Suprapubic skin (tissue), 4 donors: Measurements from ENCODE around the gene ABCC3. TPM values are rescaled to one million over a fixed set of nuclear protein-coding genes. Genes with fewer than 3 reads are reported as not detected.

Experiments used
- DNase-seq, 2 donors: peaks; one replicate each; pipeline ENCODE4 v3.0.0-alpha.2; 2019; ENCODE audit warnings: low spot score in 2 of 2
- H3K27ac ChIP-seq: fragments of 200-600 bp; sonication (generic); one replicate; pipeline ENCODE4 v1.5.1; 2019
- H3K27me3 ChIP-seq: fragments of 200-600 bp; sonication (generic); one replicate; pipeline ENCODE4 v1.5.1; 2019
- H3K36me3 ChIP-seq: fragments of 200-600 bp; sonication (generic); one replicate; pipeline ENCODE4 v1.5.1; 2019
- H3K4me1 ChIP-seq: fragments of 200-600 bp; sonication (generic); one replicate; pipeline ENCODE4 v1.5.1; 2019
- H3K4me3 ChIP-seq: fragments of 200-600 bp; sonication (generic); one replicate; pipeline ENCODE4 v1.5.1; 2019; ENCODE audit warnings: mild to moderate bottlenecking
- H3K9me3 ChIP-seq: fragments of 200-600 bp; sonication (generic); one replicate; pipeline ENCODE4 v1.5.1; 2019
- EP300 ChIP-seq: sonication (generic); formaldehyde crosslinking; IDR thresholded peaks from one replicate; pipeline ENCODE4 v1.6.1; 2017; ENCODE audit warnings: antibody characterized with exemption
- POLR2A ChIP-seq, 2 donors: fragments of 450-650 bp; IDR thresholded peaks; one replicate each; pipeline ENCODE4 v1.6.1; 2017; ENCODE audit warnings: antibody characterized with exemption in 2 of 2, mild to moderate bottlenecking in 2 of 2, moderate library complexity in 2 of 2
- POLR2AphosphoS5 ChIP-seq, 3 donors: sonication (generic); formaldehyde crosslinking; IDR thresholded peaks; one replicate each; pipeline ENCODE4 v1.6.1; 2017; ENCODE audit warnings: antibody characterized with exemption in 3 of 3
- WGBS: methylation state at CpG from one replicate; pipeline ENCODE4 v1.1.5; 2018; 5-methylcytosine and 5-hydroxymethylcytosine counted together
- total RNA-seq, 4 donors: library from RNA; depleted of rRNA; stranded (reverse); fragments of >200 nt; gene quantifications; one replicate each; pipeline ENCODE4 v1.1.0, GENCODE V29; 2016
- TF ChIP-seq, protein P1 (sequence below), 2 donors: fragments of 200-600 bp in 1 of 2; fragments of 450-650 bp in 1 of 2; sonication (generic) in 1 of 2; IDR thresholded peaks; one replicate each; pipeline ENCODE4 v1.5.1; 2016 to 2019; ENCODE audit warnings: antibody characterized with exemption in 2 of 2, mild to moderate bottlenecking in 1 of 2, moderate library complexity in 1 of 2

Gene ABCC3
- total RNA-seq, 4 donors from 2014 or later = 31.7 to 113 (median 36.2) TPM

DNA sequence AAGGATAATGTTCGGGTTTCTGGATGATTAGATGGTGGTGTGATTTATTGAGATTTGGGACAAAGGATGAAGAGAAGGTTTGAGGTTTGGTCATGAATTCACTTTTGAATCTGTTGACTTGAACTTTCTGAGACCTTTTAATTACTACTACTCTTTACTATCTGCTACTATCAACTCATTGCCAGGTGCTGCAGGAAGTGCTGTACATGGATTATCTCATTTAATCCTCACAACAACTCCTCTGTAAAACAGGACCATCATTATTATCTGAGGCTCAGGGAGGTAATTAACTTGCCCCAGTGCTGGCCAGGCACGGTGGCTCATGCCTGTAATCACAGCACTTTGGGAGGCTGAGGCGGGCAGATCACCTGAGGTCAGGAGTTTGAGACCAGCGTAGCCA lies 76.0 kb downstream of the ABCC3 start:
- Histone ChIP-seq H3K4me3 (no peak overlapping the region), H3K36me3 (no peaks in the 10 kb centered on the region), H3K9me3 (no peaks in the 10 kb centered on the region), H3K27me3 (no peaks in the 10 kb centered on the region), H3K4me1 (peaks cover 32% of the 10 kb centered on the region), H3K27ac (no peak overlapping the region)
- no peak for DNase-seq
- 85% methylated on average over 4 of the region's 4 CpGs for WGBS
- TF ChIP-seq, protein P1, sequence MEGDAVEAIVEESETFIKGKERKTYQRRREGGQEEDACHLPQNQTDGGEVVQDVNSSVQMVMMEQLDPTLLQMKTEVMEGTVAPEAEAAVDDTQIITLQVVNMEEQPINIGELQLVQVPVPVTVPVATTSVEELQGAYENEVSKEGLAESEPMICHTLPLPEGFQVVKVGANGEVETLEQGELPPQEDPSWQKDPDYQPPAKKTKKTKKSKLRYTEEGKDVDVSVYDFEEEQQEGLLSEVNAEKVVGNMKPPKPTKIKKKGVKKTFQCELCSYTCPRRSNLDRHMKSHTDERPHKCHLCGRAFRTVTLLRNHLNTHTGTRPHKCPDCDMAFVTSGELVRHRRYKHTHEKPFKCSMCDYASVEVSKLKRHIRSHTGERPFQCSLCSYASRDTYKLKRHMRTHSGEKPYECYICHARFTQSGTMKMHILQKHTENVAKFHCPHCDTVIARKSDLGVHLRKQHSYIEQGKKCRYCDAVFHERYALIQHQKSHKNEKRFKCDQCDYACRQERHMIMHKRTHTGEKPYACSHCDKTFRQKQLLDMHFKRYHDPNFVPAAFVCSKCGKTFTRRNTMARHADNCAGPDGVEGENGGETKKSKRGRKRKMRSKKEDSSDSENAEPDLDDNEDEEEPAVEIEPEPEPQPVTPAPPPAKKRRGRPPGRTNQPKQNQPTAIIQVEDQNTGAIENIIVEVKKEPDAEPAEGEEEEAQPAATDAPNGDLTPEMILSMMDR (IDR thresholded peaks at IDR 0.05) = no peak
- TF ChIP-seq POLR2A (IDR thresholded peaks at IDR 0.05) (no peak), POLR2AphosphoS5 (IDR thresholded peaks at IDR 0.05) (no peak), EP300 (no peak)

DNA sequence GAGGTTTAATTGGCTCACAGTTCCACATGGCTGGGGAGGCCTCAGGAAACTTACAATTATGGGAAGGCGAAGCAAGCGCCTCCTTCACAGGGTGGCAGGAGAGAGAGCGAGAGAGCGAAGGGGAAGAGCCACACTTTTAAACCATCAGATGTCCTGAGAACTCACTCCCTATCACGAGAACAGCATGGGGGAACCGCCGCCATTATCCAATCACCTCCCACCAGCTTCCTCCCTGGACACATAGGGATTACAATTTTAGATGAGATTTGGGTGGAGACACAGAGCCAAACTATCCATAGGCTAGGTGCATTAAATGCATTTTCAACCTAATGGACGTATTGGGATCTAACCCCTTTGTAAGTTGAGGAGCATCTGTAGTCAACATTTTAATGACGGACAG lies 78.0 kb downstream of the ABCC3 start:
- TF ChIP-seq POLR2A (IDR thresholded peaks at IDR 0.05) (no peak), EP300 (no peak), POLR2AphosphoS5 (IDR thresholded peaks at IDR 0.05) (no peak)
- TF ChIP-seq, protein P1 (IDR thresholded peaks at IDR 0.05) = no peak
- 88% methylated on average over 9 of the region's 9 CpGs for WGBS

DNA sequence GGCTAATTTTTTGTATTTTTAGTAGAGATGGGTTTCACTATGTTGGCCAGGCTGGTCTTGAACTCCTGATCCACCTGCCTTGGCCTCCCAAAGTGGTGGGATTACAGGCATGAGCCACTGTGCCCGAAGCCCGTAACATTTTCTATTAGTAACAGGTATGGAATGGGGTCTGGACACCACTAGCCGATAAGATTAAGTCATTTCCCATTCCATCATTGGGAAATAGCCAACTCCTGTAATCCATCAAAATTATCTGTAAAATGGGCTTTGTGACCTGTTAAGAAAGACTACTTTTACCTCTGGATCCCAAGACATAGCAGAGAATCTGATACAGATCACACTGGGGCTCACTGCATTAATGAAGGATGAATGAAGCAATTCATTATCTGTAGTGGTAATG lies 80.8 kb downstream of the ABCC3 start:
- H3K9me3 ChIP-seq = no peaks in the 10 kb centered on the region
- H3K36me3 ChIP-seq = no peaks in the 10 kb centered on the region
- 89% methylated on average over 3 of the region's 3 CpGs for WGBS
- TF ChIP-seq POLR2A (IDR thresholded peaks at IDR 0.05) (no peak), POLR2AphosphoS5 (IDR thresholded peaks at IDR 0.05) (no peak), EP300 (no peak)
- TF ChIP-seq, protein P1 (IDR thresholded peaks at IDR 0.05) = no peak
- H3K27ac ChIP-seq = no peak overlapping the region
- no peaks in the 10 kb centered on the region for H3K27me3 ChIP-seq
- no peak overlapping the region for H3K4me3 ChIP-seq
- H3K4me1 ChIP-seq = peaks cover 17% of the 10 kb centered on the region
- no peak for DNase-seq

More for the DNA sequence above, 78.0 kb downstream of the ABCC3 start:
- Histone ChIP-seq H3K27me3 (no peaks in the 10 kb centered on the region), H3K4me3 (no peak overlapping the region), H3K9me3 (no peaks in the 10 kb centered on the region), H3K27ac (no peak overlapping the region), H3K4me1 (peaks cover 31% of the 10 kb centered on the region), H3K36me3 (no peaks in the 10 kb centered on the region)
- DNase-seq = no peak

DNA sequence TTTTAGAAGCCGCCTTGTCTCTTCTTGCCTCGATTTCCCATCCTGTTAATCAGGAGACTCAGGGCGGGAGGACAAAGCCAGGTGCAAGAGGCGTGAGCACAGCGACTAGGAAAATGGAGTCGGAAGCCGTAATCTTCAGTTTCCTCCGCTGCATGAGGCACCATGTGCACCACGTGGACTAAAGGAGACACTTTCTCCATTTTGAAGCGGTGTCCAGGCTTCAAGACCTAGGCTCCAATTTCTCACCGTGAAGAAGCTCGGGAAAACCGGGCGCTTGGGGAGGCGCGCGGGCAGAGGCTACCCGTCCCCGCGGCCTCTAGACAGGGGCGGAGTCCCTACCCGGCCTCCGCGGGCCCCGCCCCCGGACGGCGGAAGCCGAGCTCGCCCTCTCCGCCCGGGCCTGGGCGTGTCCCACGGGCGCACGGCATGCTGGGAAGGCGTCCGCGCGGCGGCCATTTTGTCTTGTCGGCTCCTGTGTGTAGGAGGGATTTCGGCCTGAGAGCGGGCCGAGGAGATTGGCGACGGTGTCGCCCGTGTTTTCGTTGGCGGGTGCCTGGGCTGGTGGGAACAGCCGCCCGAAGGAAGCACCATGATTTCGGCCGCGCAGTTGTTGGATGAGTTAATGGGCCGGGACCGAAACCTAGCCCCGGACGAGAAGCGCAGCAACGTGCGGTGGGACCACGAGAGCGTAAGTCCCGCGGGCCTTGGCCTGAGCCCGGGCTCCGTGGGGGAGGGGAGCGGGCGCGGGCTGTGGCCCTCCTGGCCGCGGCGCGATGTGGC lies 84.7 kb downstream of the ABCC3 start, which contains the start of gene LUC7L3:
LUC7L3 (plus strand) TSS at position 460 of the 780 bp plus-strand sequence; CDS start at position 590, 130 bp downstream.
- DNase-seq = peak; percentile 96
- TF ChIP-seq POLR2A (IDR thresholded peaks at IDR 0.05) (peak; percentile 22 to 91), EP300 (no peak), POLR2AphosphoS5 (IDR thresholded peaks at IDR 0.05) (peak; percentile 41 to 90 (median 75))
- TF ChIP-seq, protein P1 (IDR thresholded peaks at IDR 0.05) = no peak
- Histone ChIP-seq H3K4me1 (peaks cover 56% of the 10 kb centered on the region), H3K27ac (peak within 1 kb of the TSS; percentile 96), H3K4me3 (peak within 1 kb of the TSS; percentile 91), H3K27me3 (no peaks in the 10 kb centered on the region), H3K9me3 (no peaks in the 10 kb centered on the region), H3K36me3 (no peaks in the 10 kb centered on the region)
- 2% methylated on average over 37 of the region's 76 CpGs for WGBS
